ENCODE measurements around the gene CTCFL. TPM values are rescaled to one million over a fixed set of nuclear protein-coding genes. Genes with fewer than 3 reads are reported as not detected.

Gene CTCFL
- total RNA-seq, 1 donor from 2014 or later: not detected

DNA sequence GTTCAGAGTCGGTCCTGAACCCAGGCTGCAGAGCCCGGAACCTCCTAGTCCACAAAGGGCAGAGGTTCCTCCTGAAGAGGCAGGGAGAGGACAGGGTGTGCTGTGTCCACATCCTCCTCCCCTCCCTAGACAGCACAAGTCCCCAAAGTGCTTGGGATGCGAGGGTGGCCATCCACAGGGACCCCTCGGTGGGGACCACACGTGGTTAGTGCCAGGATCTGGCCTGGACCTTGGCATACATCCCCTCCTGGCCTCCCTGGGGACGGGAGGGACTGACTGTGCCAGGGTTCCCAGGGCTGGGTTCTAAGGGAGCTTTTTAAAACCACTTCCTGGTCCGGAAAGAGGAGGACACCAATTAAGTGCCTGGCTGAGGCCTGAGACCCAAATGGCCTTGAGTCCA lies 63.2 kb downstream of the CTCFL start:
- H3K4me1 Mint-ChIP-seq: peaks cover 39% of the 10 kb centered on the region
- H3K4me3 ChIP-seq: no peak overlapping the region
- no peak overlapping the region for H3K27ac Mint-ChIP-seq
- no peaks in the 10 kb centered on the region for H3K27me3 ChIP-seq
- no peaks in the 10 kb centered on the region for H3K36me3 Mint-ChIP-seq
- peaks cover 5% of the 10 kb centered on the region for H3F3A ChIP-seq (ENCODE audit: low read depth)
- H3K27ac ChIP-seq: no peak overlapping the region
- no peak for DNase-seq (ENCODE audit: low spot score)
- H4K20me1 ChIP-seq (ENCODE audit: low read depth): no peaks in the 10 kb centered on the region
- no peaks in the 10 kb centered on the region for H3K9me3 ChIP-seq (ENCODE audit: low read depth)
- TF ChIP-seq, protein P1, sequence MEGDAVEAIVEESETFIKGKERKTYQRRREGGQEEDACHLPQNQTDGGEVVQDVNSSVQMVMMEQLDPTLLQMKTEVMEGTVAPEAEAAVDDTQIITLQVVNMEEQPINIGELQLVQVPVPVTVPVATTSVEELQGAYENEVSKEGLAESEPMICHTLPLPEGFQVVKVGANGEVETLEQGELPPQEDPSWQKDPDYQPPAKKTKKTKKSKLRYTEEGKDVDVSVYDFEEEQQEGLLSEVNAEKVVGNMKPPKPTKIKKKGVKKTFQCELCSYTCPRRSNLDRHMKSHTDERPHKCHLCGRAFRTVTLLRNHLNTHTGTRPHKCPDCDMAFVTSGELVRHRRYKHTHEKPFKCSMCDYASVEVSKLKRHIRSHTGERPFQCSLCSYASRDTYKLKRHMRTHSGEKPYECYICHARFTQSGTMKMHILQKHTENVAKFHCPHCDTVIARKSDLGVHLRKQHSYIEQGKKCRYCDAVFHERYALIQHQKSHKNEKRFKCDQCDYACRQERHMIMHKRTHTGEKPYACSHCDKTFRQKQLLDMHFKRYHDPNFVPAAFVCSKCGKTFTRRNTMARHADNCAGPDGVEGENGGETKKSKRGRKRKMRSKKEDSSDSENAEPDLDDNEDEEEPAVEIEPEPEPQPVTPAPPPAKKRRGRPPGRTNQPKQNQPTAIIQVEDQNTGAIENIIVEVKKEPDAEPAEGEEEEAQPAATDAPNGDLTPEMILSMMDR (IDR thresholded peaks at IDR 0.05): no peak
- TF ChIP-seq EZH2 (IDR thresholded peaks at IDR 0.05) (no peak), EZH2phosphoT487 (IDR thresholded peaks at IDR 0.05) (no peak)
- no peaks in the 10 kb centered on the region for H3K79me2 ChIP-seq (ENCODE audit: low read depth)
- no peak overlapping the region for H2AFZ ChIP-seq (replicated peaks)
- no peaks in the 10 kb centered on the region for H3K36me3 ChIP-seq
- peaks cover 6% of the 10 kb centered on the region for H3K9me3 Mint-ChIP-seq
- H3K4me2 ChIP-seq: no peak overlapping the region
- H3K4me3 Mint-ChIP-seq: no peak overlapping the region
- no peak overlapping the region for H3K9ac ChIP-seq
- H3K27me3 Mint-ChIP-seq (ENCODE audit: insufficient read depth, low read depth): peaks cover 9% of the 10 kb centered on the region
- no peaks in the 10 kb centered on the region for H3K4me1 ChIP-seq

DNA sequence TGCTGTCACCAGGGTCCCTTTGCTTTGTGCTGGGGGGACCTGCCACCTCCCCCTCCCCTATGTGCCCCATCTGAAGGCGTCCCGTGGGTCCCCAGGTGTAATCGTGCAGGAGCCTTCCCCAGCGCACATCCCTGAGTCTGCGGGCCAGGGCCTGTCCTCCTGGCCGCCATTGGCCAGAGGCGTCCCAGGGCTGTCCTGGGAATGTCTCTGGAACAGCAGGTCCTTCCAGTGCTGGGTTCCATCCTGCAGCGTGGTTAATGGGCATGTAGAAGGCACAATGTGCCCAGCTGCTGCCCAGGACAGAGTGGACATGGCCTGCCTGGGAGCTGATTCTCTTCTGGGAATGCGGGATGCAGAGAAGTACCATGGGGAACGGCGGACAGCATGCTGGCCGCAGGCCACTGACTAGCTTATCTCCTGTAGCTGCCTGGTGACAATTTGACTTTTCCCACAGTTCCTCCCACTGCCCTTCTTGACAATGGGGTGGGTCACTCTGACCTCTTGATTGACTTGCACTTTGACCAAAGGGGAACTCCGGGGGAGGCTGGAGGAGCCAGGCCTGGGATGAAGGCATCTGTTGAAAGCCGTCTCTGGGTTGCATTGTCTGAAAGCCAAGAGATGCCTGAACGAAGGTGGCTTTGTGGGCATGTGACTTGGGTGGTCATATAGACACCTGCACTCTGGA lies 64.0 kb downstream of the CTCFL start:
- no peaks in the 10 kb centered on the region for H3K36me3 Mint-ChIP-seq
- no peaks in the 10 kb centered on the region for H3K4me1 ChIP-seq
- no peak overlapping the region for H3K4me3 Mint-ChIP-seq
- H3K9me3 ChIP-seq (ENCODE audit: low read depth): no peaks in the 10 kb centered on the region
- no peaks in the 10 kb centered on the region for H3K36me3 ChIP-seq
- H3K27ac ChIP-seq: no peak overlapping the region
- peaks cover 6% of the 10 kb centered on the region for H3K9me3 Mint-ChIP-seq
- H4K20me1 ChIP-seq (ENCODE audit: low read depth): no peaks in the 10 kb centered on the region
- no peak overlapping the region for H3K9ac ChIP-seq
- H2AFZ ChIP-seq (replicated peaks): no peak overlapping the region
- peaks cover 39% of the 10 kb centered on the region for H3K4me1 Mint-ChIP-seq
- H3K27ac Mint-ChIP-seq: peak overlapping the region; percentile 25
- DNase-seq (ENCODE audit: low spot score): peak; percentile 29
- peaks cover 5% of the 10 kb centered on the region for H3F3A ChIP-seq (ENCODE audit: low read depth)
- peaks cover 9% of the 10 kb centered on the region for H3K27me3 Mint-ChIP-seq (ENCODE audit: insufficient read depth, low read depth)
- TF ChIP-seq EZH2phosphoT487 (IDR thresholded peaks at IDR 0.05): no peak
- no peak for TF ChIP-seq EZH2 (IDR thresholded peaks at IDR 0.05)
- TF ChIP-seq, protein P1 (IDR thresholded peaks at IDR 0.05): no peak
- no peaks in the 10 kb centered on the region for H3K79me2 ChIP-seq (ENCODE audit: low read depth)
- no peak overlapping the region for H3K4me2 ChIP-seq
- H3K27me3 ChIP-seq: no peaks in the 10 kb centered on the region
- H3K4me3 ChIP-seq: no peak overlapping the region

DNA sequence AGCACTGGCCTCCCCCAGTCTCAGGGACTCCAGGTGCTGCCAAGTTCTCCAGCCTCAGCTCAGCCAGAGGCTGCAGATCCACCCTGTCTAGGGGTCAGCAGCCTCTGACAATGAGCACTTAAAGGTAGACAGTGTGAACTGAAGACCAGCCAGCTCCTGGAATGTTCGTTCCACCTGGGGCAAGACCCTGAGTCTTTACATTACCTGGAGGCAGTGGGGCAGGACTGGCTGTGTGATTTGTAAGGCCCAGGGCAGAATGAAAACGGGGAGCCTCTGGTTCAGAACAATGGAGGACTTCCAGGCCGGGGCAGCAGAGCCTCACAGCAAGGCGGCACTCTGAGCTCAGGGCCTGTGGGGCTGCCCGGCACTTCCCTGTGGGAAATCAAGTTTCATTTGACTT lies 65.0 kb downstream of the CTCFL start:
- Histone ChIP-seq H3K4me2 (no peak overlapping the region), H3K9ac (no peak overlapping the region), H2AFZ (replicated peaks) (peak overlapping the region; percentile 63), H4K20me1 (ENCODE audit: low read depth) (no peaks in the 10 kb centered on the region), H3K9me3 (ENCODE audit: low read depth) (no peaks in the 10 kb centered on the region), H3K79me2 (ENCODE audit: low read depth) (no peaks in the 10 kb centered on the region), H3K4me1 (no peaks in the 10 kb centered on the region), H3K4me3 (no peak overlapping the region), H3K27ac (no peak overlapping the region), H3K27me3 (no peaks in the 10 kb centered on the region), H3K36me3 (no peaks in the 10 kb centered on the region), H3F3A (ENCODE audit: low read depth) (peaks cover 5% of the 10 kb centered on the region)
- Mint-ChIP-seq H3K4me3 (no peak overlapping the region), H3K36me3 (no peaks in the 10 kb centered on the region), H3K27me3 (ENCODE audit: insufficient read depth, low read depth) (peaks cover 12% of the 10 kb centered on the region), H3K27ac (no peak overlapping the region), H3K4me1 (peaks cover 45% of the 10 kb centered on the region), H3K9me3 (peaks cover 6% of the 10 kb centered on the region)
- TF ChIP-seq, protein P1 (IDR thresholded peaks at IDR 0.05): no peak
- TF ChIP-seq EZH2phosphoT487 (IDR thresholded peaks at IDR 0.05) (no peak), EZH2 (IDR thresholded peaks at IDR 0.05) (no peak)
- no peak for DNase-seq (ENCODE audit: low spot score)

Measured in neural progenitor cell (in vitro differentiated cells).